Activated CD4-positive, alpha-beta T cell treated with anti-CD3 and anti-CD28 coated beads for 36 hours (primary cell): ENCODE measurements around the gene PPM1L. TPM values are rescaled to one million over a fixed set of nuclear protein-coding genes. Genes with fewer than 3 reads are reported as not detected.
A peak's percentile ranks its signal among the peaks of the same experiment; 100 is the strongest.

ENCODE experiments used
- ATAC-seq: fragments of 200-7000 bp; cut with Tn5 transposase; one replicate; pipeline ENCODE4 v1.10.0; 2021; ENCODE audit warnings: mild to moderate bottlenecking, moderate library complexity
- CTCF ChIA-PET: fragments of 350-600 bp; sonication (Branson Sonifier 250); formaldehyde crosslinking; loops from one replicate; lab custom pipeline; 2021; ENCODE audit warnings: antibody characterized with exemption; lab: Charles Lee
- POLR2A ChIA-PET: fragments of 350-600 bp; sonication (Branson Sonifier 250); formaldehyde crosslinking; loops from one replicate; lab custom pipeline; 2021; ENCODE audit warnings: antibody characterized with exemption, inconsistent platforms; lab: Charles Lee
- DNase-seq: peaks from one replicate; pipeline ENCODE4 v3.0.0-alpha.2; 2020
- H3K27ac Mint-ChIP-seq: one replicate; pipeline ENCODE4 v1.8.0; 2021; ENCODE audit warnings: mixed read lengths
- H3K27me3 Mint-ChIP-seq: one replicate; pipeline ENCODE4 v1.8.0; 2021; ENCODE audit warnings: mixed read lengths
- H3K36me3 Mint-ChIP-seq: one replicate; pipeline ENCODE4 v1.8.0; 2021; ENCODE audit warnings: low read depth, mixed read lengths
- H3K4me1 Mint-ChIP-seq: one replicate; pipeline ENCODE4 v1.8.0; 2021; ENCODE audit warnings: mixed read lengths
- H3K4me3 Mint-ChIP-seq: one replicate; pipeline ENCODE4 v1.8.0; 2021; ENCODE audit warnings: mild to moderate bottlenecking, moderate library complexity, mixed read lengths
- H3K9me3 Mint-ChIP-seq: one replicate; pipeline ENCODE4 v1.8.0; 2021; ENCODE audit warnings: low read depth, mixed read lengths
- intact Hi-C, 2 experiments: fragments of 100-400 bp; cut with DNase I in 1 of 2; cut with micrococcal nuclease in 1 of 2; formaldehyde crosslinking; loops; one replicate each; pipeline versions ENCODE4 v1.14.2 to v1.15.1; 2022 to 2024; cut with DNase I, micrococcal nuclease
- total RNA-seq, 2 experiments: library from RNA; stranded (reverse); gene quantifications; one replicate each; pipeline ENCODE4 v1.2.3, GENCODE V29; 2021

The PPM1L gene
- total RNA-seq, 2 experiments from 2014 or later = 1.8 to 2.4 TPM

GRCh38 chr3:160935413-160936095, 179.5 kb downstream of the PPM1L start:
- DNase-seq = no peak
- CTCF ChIA-PET = interaction anchor here (1.6 kb wide), 1 partner anchor 15 kb away, joined by 3 read pairs; no protein-coding TSS in a partner anchor

GRCh38 chr3:160941885-160942494, 186.0 kb downstream of the PPM1L start:
- peaks cover 2% of the 10 kb centered on the region for H3K4me1 Mint-ChIP-seq
- intact Hi-C loops = loop anchor here (1.0 to 5.0 kb wide), 6 partner anchors 185 to 480 kb away; partner anchors contain the start of gene PPM1L (in 1 of the 2)
- no peaks in the 10 kb centered on the region for H3K9me3 Mint-ChIP-seq
- DNase-seq (peak; percentile 82), ATAC-seq (peak; percentile 66)
- ChIA-PET CTCF (interaction anchor here (0.6 to 4.7 kb wide), 21 partner anchors 8 to 387 kb away, joined by 3 to 47 read pairs (median 4); no protein-coding TSS in a partner anchor), POLR2A (interaction anchor here (0.6 kb wide), 1 partner anchor 260 kb away, joined by 3 read pairs; no protein-coding TSS in a partner anchor)
- H3K27me3 Mint-ChIP-seq = no peaks in the 10 kb centered on the region
- no peak overlapping the region for H3K4me3 Mint-ChIP-seq
- no peak overlapping the region for H3K27ac Mint-ChIP-seq
- no peaks in the 10 kb centered on the region for H3K36me3 Mint-ChIP-seq

More at GRCh38 chr3:160935413-160936095, 179.5 kb downstream of the PPM1L start:
- intact Hi-C loops = no loop called here
- Mint-ChIP-seq H3K27ac (no peak overlapping the region), H3K4me3 (no peak overlapping the region), H3K27me3 (no peaks in the 10 kb centered on the region), H3K9me3 (no peaks in the 10 kb centered on the region), H3K4me1 (no peaks in the 10 kb centered on the region), H3K36me3 (no peaks in the 10 kb centered on the region)
- no peak for ATAC-seq
- POLR2A ChIA-PET = no interaction called here

GRCh38 chr3:160943996-160944395, 188.0 kb downstream of the PPM1L start:
- no peak for DNase-seq
- no peaks in the 10 kb centered on the region for H3K27me3 Mint-ChIP-seq
- ChIA-PET POLR2A (no interaction called here), CTCF (interaction anchor here (0.6 to 4.7 kb wide), 5 partner anchors 137 to 959 kb away, joined by 3 to 47 read pairs (median 4); no protein-coding TSS in a partner anchor)
- peaks cover 2% of the 10 kb centered on the region for H3K4me1 Mint-ChIP-seq
- H3K36me3 Mint-ChIP-seq = no peaks in the 10 kb centered on the region
- ATAC-seq = no peak
- intact Hi-C loops = loop anchor here (5.0 kb wide), 3 partner anchors 187 to 478 kb away; partner anchors contain the start of gene PPM1L (in 1 of the 2)
- H3K27ac Mint-ChIP-seq = no peak overlapping the region
- H3K4me3 Mint-ChIP-seq = no peak overlapping the region
- no peaks in the 10 kb centered on the region for H3K9me3 Mint-ChIP-seq

- no peak overlapping the region for H3K27ac Mint-ChIP-seq
- POLR2A ChIA-PET = no interaction called here
- peaks cover 10% of the 10 kb centered on the region for H3K4me1 Mint-ChIP-seq
- intact Hi-C loops = no loop called here
- no peaks in the 10 kb centered on the region for H3K36me3 Mint-ChIP-seq
- no peak overlapping the region for H3K4me3 Mint-ChIP-seq
- no peaks in the 10 kb centered on the region for H3K27me3 Mint-ChIP-seq
- DNase-seq (no peak), ATAC-seq (no peak)
- CTCF ChIA-PET = no interaction called here
- H3K9me3 Mint-ChIP-seq = no peaks in the 10 kb centered on the region
These were observed 189.3 kb downstream of the PPM1L start for GRCh38 chr3:160945336-160945735.

GRCh38 chr3:160948273-160948672, 192.2 kb downstream of the PPM1L start:
- Mint-ChIP-seq H3K27me3 (peaks cover 4% of the 10 kb centered on the region), H3K27ac (no peak overlapping the region), H3K9me3 (no peaks in the 10 kb centered on the region), H3K36me3 (no peaks in the 10 kb centered on the region), H3K4me1 (peaks cover 8% of the 10 kb centered on the region), H3K4me3 (no peak overlapping the region)
- ATAC-seq (no peak), DNase-seq (no peak)
- intact Hi-C loops = no loop called here
- ChIA-PET POLR2A (no interaction called here), CTCF (interaction anchor here (0.6 to 2.5 kb wide), 3 partner anchors 8 to 276 kb away, joined by 3 to 12 read pairs (median 3); no protein-coding TSS in a partner anchor)

- CTCF ChIA-PET = interaction anchor here (0.5 to 1.4 kb wide), 4 partner anchors 8 to 301 kb away, joined by 3 to 7 read pairs (median 4); no protein-coding TSS in a partner anchor
- intact Hi-C loops = no loop called here
These were observed 193.4 kb downstream of the PPM1L start for GRCh38 chr3:160949460-160949859.

GRCh38 chr3:160950542-160950941, 194.5 kb downstream of the PPM1L start:
- intact Hi-C loops = loop anchor here in 1 of 2 experiments (2.0 kb wide), 1 partner anchor 472 kb away; no protein-coding TSS in a partner anchor
- ATAC-seq (no peak), DNase-seq (no peak)
- Mint-ChIP-seq H3K27ac (no peak overlapping the region), H3K27me3 (peaks cover 4% of the 10 kb centered on the region), H3K9me3 (no peaks in the 10 kb centered on the region), H3K4me1 (peaks cover 8% of the 10 kb centered on the region), H3K4me3 (no peak overlapping the region), H3K36me3 (no peaks in the 10 kb centered on the region)
- ChIA-PET POLR2A (no interaction called here), CTCF (interaction anchor here (0.5 to 1.4 kb wide), 3 partner anchors 9 to 302 kb away, joined by 3 to 7 read pairs (median 3); no protein-coding TSS in a partner anchor)

More at GRCh38 chr3:160949460-160949859, 193.4 kb downstream of the PPM1L start:
- H3K36me3 Mint-ChIP-seq = no peaks in the 10 kb centered on the region
- peaks cover 8% of the 10 kb centered on the region for H3K4me1 Mint-ChIP-seq
- H3K4me3 Mint-ChIP-seq = no peak overlapping the region
- POLR2A ChIA-PET = no interaction called here
- H3K27ac Mint-ChIP-seq = no peak overlapping the region
- H3K9me3 Mint-ChIP-seq = no peaks in the 10 kb centered on the region
- DNase-seq = no peak
- peak; percentile 49 for ATAC-seq
- peaks cover 4% of the 10 kb centered on the region for H3K27me3 Mint-ChIP-seq

- ATAC-seq (no peak), DNase-seq (no peak)
- ChIA-PET POLR2A (no interaction called here), CTCF (interaction anchor here (0.9 to 1.4 kb wide), 2 partner anchors 8 to 10 kb away, joined by 3 to 7 read pairs; no protein-coding TSS in a partner anchor)
- Mint-ChIP-seq H3K4me1 (peaks cover 8% of the 10 kb centered on the region), H3K9me3 (no peaks in the 10 kb centered on the region), H3K36me3 (no peaks in the 10 kb centered on the region), H3K4me3 (no peak overlapping the region), H3K27ac (no peak overlapping the region), H3K27me3 (peaks cover 4% of the 10 kb centered on the region)
- intact Hi-C loops = loop anchor here in 1 of 2 experiments (2.0 kb wide), 1 partner anchor 472 kb away; no protein-coding TSS in a partner anchor
These were observed 194.9 kb downstream of the PPM1L start for GRCh38 chr3:160950954-160951353.

- H3K4me3 Mint-ChIP-seq = no peak overlapping the region
- H3K27ac Mint-ChIP-seq = no peak overlapping the region
- no peak for ATAC-seq
- DNase-seq = no peak
- H3K4me1 Mint-ChIP-seq = peaks cover 8% of the 10 kb centered on the region
- no peaks in the 10 kb centered on the region for H3K36me3 Mint-ChIP-seq
- intact Hi-C loops = loop anchor here in 1 of 2 experiments (2.0 kb wide), 1 partner anchor 471 kb away; no protein-coding TSS in a partner anchor
- ChIA-PET CTCF (interaction anchor here (0.9 kb wide), 1 partner anchor 9 kb away, joined by 3 read pairs; no protein-coding TSS in a partner anchor), POLR2A (no interaction called here)
- H3K27me3 Mint-ChIP-seq = peaks cover 4% of the 10 kb centered on the region
- H3K9me3 Mint-ChIP-seq = no peaks in the 10 kb centered on the region
These were observed 195.8 kb downstream of the PPM1L start for GRCh38 chr3:160951642-160952487.

GRCh38 chr3:160953686-160954085, 197.7 kb downstream of the PPM1L start:
- Mint-ChIP-seq H3K27ac (no peak overlapping the region), H3K27me3 (peaks cover 4% of the 10 kb centered on the region), H3K36me3 (no peaks in the 10 kb centered on the region), H3K9me3 (no peaks in the 10 kb centered on the region), H3K4me1 (peaks cover 8% of the 10 kb centered on the region), H3K4me3 (no peak overlapping the region)
- DNase-seq (no peak), ATAC-seq (no peak)
- CTCF ChIA-PET = no interaction called here
- POLR2A ChIA-PET = no interaction called here
- intact Hi-C loops = no loop called here
